GM18951 (cell line): ENCODE measurements around the gene MAP3K21.

Experiments
- POLR2A ChIP-seq: IDR thresholded peaks from 4 replicates; pipeline ENCODE4 v1.6.1; 2011; ENCODE audit warnings: mild to moderate bottlenecking; ENCODE audit not compliant: insufficient read length, insufficient read depth; ENCODE audit errors: extremely low read depth
- in situ Hi-C: fragments of 300-500 bp; cut with MboI; formaldehyde crosslinking; loops from one replicate; pipeline ENCODE4 v1.12.0; 2022; ENCODE audit warnings: low sequenced_read_pairs, mixed read lengths, inconsistent platforms; ENCODE audit not compliant: unreplicated experiment

The MAP3K21 gene

DNA sequence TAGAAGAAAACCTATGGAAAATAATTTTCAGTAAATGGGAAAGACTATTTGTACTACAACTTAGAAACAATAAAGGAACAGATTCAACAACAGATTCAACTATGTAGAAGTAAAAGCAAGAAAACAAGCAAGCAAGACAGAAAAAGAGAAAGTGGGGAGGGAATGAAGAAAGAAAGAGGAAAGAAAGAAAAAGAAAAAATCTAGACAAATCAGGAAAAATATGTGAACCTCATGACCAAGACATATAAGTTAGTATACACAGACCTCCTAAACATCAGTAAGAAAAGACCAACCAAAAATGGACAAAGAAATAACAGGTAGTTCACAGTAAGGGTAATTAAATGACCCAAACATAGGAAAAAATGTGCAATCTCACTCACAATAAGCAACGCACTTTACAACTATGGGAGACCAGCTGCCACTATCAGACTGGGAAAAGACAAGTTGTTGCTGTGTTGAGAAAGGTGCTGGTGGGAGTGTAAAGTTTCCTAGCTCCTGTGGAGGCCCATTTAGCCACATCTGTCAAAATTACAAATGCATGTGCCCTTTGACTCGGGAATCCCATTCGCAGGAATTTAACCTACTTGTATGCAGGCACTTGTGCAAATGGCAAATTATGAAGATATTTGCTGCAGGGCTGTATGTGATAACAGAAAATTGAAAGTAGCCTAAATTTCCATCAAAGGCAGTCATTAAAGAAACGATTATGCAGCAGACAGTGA lies 13.9 kb upstream of the MAP3K21 start:
- in situ Hi-C loops: no loop called here

DNA sequence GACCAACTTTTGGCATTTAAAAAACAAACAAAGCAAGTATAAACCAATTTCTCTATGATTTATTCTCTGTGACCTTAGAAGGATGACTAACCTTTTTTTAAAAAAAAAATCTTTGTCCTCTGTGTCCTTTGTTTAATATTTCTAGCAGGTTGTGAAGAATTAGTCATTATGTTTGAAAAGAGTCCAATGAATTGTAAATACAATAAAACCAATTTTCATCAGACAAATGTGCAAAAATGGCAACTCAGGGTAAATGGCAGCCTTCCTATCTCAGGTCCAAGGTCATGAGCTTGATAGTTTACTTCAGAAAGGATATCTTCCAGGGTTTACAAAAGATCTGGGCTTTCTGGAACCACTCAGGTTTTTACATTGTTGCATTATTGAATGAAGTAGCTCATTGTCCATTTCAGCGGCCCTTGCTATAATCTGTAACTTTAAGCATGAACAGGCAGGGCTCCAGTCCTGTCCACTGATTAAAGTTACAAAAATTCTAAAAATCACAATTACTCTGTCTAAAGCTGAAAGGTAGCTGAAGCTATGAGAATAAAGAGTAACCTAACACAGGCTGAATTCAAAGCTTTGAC lies 11.7 kb upstream of the MAP3K21 start:
- in situ Hi-C loops: no loop called here
- no peak for TF ChIP-seq POLR2A

More for the DNA sequence above, 13.9 kb upstream of the MAP3K21 start:
- TF ChIP-seq POLR2A: no peak

DNA sequence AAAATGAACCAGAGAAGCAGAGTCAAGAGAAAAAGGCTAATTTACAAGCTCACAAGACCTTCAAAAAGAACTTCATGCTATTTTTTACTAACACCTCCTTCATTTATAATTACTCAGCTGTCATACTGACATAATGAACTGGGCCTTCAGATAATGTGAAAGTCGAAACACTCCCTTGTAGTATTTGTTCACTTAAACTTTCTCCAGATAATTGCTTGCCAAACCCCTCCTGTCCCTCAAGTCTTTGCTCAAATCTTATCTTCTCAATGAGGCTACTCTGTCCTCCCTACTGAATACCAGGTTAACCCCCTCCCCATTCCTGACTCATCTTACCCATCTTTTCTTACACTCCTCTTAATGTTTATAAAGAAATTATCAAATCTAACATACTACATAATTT lies 11.1 kb upstream of the MAP3K21 start:
- in situ Hi-C loops: no loop called here
- no peak for TF ChIP-seq POLR2A

GRCh38 chr1:233319272-233319671 lies 8.3 kb upstream of the MAP3K21 start:
- in situ Hi-C loops: no loop called here
- TF ChIP-seq POLR2A: no peak

DNA sequence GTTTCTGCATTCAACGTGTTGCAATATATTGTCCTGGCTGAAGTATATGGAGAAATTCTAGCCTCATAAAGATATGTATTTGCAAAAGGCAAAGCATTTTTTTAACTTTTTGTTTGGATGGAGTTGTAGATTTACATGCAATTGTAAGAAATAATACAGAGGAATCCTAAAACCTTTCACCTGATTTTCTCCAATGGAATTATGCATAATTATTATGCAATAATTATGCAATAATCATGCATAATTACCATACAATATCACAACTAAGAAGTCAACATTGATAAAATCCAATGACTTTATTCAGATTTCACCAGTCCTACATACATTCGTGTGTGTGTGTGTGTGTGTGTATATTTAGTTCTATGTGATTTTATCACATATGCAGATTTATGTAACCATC lies 7.5 kb upstream of the MAP3K21 start:
- no peak for TF ChIP-seq POLR2A
- in situ Hi-C loops: no loop called here

DNA sequence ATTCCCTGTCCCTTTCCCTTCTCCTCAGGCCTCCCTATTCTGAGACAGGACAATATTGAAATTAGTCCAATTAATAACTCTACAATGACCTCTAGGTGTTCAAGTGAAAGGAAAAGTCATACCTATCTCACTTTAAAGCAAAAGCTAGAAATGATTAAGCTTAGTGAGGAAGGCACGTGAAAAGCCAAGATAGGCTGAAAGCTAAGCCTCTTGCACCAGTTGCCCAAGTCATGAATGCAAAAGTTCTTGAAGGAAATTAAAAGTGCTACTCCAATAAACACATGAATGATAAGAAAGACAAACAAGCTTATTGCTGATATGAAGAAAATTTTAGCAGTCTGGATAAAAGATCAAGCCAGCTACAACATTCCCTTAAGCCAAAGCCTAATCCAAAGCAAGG lies 3.8 kb upstream of the MAP3K21 start:
- in situ Hi-C loops: no loop called here
- no peak for TF ChIP-seq POLR2A

DNA sequence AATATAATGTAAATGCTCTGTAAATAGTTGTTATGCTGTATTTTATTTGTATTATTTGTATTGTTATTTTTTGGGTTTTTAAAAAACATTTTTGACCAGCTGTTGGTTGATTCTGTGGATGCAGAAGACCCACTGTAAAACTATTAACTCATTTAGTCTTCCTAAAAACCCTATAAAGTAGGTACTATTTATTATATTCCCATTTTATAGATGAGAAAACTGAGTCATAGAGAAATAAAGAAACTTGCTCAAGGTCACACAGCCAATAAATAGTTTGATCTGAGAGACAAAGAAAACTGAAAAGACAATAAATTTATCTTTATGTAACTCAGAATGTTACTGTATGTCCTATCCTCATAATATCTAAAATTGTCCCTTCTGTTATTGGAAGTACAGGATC lies 1.2 kb upstream of the MAP3K21 start:
- in situ Hi-C loops: no loop called here
- TF ChIP-seq POLR2A: no peak

DNA sequence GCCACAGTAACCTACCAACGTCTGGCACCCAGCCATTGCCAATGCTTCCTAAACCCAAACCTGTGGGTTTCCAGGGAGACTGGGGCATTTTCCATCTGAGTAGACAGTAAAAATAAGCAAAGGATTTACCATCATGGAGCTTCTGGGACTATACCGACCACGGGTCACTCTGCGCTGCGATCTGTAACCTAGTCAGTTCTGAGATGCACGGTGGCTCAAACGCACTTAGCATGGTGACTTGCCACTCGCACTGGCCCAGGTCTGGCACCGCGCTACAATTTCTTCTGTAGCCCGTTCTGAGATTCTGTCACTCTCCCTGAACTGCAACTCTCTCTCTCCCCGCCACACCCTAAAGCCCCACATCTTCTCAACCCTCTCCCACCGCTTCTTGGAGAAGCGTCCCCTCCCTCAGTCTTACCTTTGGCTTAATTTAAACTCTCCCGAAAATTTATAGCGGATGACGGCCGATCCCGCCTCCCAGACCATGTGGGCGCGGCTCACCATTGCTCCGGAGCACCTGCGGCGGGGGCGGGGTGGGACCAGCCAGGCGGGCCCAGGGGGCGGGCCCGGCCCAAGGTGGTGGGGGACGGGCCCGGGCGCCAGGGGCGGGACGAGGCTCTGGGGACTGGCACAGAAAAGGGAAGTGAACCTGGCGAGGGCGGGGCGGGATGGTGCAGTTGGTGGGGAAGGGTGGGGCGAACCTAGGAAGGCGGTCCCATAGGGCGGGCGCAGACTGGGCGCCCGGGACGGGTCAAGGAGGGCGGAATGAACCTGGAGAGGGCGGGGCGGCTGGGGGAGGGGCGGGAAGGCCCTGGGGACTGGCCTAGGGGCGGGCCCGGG lies 493 bp upstream of the MAP3K21 start:
- in situ Hi-C loops: no loop called here
- TF ChIP-seq POLR2A: no peak

- in situ Hi-C loops: no loop called here
- TF ChIP-seq POLR2A: no peak
These were observed 808 bp downstream of the MAP3K21 start for GRCh38 chr1:233328142-233328921.

DNA sequence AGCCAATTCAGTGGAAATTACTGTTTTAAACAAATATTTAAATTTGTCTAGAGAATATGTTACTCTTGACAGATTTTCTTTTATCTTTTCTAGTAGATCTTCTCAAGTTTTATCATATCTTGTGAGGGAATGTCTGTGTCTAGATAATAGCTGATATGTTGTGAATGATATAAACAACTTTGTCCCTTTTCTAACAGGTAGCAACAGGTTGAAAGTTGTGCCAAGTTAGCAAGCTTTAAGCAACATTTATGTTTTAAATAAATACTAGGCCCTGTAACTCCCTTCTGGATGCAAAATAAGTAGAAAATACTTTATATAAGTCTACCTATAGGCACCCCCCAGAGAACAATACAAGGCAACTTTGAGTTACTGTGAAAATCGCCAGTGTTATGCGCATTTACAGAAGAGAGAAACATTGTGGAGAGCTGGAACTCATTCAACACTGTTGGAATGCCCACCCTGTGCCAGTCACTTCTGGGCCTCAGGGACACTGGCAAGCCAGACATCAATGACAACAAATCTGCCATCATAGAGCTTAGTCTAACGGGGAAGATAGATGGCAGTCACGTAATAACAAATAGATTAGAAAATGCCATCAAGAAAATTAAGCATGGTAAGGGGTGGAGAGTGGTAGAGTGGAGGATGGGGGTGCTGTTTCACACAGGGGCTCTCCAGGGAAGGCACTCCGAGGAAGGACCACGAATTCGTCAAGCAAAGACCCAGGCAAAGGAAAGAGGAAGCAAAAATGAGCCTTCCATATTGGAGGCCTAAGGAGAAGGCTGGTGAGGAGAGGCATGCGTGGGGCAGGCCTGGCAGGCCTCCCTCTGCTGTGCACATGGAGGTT lies 4.4 kb downstream of the MAP3K21 start:
- no peak for TF ChIP-seq POLR2A
- in situ Hi-C loops: no loop called here

DNA sequence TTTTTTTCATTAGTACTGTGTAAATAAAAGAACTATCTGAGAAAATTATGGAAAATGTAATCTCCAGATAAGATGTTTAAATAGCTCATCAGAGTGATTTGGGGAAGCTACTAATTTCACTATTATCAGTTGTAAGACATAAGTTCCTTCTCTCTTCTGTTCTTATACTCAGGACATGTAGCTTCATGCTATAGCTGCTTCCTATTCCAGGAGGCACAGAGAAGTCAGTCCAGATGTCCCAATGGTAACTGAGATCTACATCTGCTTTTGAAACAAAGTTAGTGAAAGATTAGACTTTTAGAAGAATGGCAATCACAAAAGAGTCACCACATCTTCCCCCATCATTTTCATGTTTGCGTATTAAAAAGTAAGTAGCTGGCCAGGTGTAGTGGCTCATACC lies 5.6 kb downstream of the MAP3K21 start:
- TF ChIP-seq POLR2A: no peak
- in situ Hi-C loops: no loop called here

- in situ Hi-C loops: no loop called here
- TF ChIP-seq POLR2A: no peak
These were observed 6.6 kb downstream of the MAP3K21 start for GRCh38 chr1:233334092-233334491.
